Measurements from ENCODE around the gene HUNK.

DNA sequence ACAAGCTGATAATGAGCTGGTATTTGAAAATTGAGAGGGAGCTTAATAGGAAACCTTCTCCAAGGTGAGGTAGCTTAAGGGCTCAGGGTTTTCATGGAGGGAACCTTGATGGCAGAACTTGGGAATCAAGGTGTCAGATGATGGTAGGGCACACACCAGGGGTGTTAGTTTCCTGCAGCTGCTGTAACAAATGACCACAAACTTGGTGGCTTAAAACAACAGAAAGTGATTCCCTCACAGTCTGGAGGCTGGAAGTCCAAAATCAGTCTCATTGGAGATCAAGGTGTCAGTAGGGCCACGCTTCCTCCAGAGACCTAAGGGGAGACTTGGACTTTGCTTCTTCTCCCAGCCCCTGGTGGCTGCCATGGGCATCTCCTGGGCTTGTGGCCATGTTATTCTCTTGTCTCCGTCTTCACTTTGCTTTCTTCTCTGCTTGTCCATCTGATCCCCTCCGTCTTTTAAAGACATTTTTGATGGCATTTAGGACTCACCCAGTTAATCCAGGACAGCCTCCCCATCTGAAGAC, 45.5 kb downstream of the HUNK start:
- TF ChIP-seq, protein P1, sequence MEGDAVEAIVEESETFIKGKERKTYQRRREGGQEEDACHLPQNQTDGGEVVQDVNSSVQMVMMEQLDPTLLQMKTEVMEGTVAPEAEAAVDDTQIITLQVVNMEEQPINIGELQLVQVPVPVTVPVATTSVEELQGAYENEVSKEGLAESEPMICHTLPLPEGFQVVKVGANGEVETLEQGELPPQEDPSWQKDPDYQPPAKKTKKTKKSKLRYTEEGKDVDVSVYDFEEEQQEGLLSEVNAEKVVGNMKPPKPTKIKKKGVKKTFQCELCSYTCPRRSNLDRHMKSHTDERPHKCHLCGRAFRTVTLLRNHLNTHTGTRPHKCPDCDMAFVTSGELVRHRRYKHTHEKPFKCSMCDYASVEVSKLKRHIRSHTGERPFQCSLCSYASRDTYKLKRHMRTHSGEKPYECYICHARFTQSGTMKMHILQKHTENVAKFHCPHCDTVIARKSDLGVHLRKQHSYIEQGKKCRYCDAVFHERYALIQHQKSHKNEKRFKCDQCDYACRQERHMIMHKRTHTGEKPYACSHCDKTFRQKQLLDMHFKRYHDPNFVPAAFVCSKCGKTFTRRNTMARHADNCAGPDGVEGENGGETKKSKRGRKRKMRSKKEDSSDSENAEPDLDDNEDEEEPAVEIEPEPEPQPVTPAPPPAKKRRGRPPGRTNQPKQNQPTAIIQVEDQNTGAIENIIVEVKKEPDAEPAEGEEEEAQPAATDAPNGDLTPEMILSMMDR (IDR thresholded peaks at IDR 0.05), result no peak
- TF ChIP-seq POLR2A (IDR thresholded peaks at IDR 0.05), result no peak

Data from adrenal gland (tissue), 5 donors.